ENCODE measurements around the gene ANKH.

- TF ChIP-seq POLR2AphosphoS5 (IDR thresholded peaks at IDR 0.05) (no peak), CTCF (IDR thresholded peaks at IDR 0.05) (no peak), POLR2A (IDR thresholded peaks at IDR 0.05) (no peak)
Measured at GRCh38 chr5:14679595-14679994, 192.0 kb downstream of the ANKH start.

Data from prostate gland (tissue), 2 donors.